Testis (tissue), 3 donors: ENCODE data around the gene MMP28. TPM values are rescaled to one million over a fixed set of nuclear protein-coding genes. Genes with fewer than 3 reads are reported as not detected.

Experiments used
- DNase-seq: peaks from one replicate; pipeline ENCODE4 v3.0.0-alpha.2; 2019
- H3K27ac ChIP-seq, 2 donors: fragments of 200-600 bp; sonication (generic); one replicate each; pipeline ENCODE4 v1.5.1; 2019
- H3K27me3 ChIP-seq: fragments of 200-600 bp; sonication (generic); one replicate; pipeline ENCODE4 v1.5.1; 2019
- H3K36me3 ChIP-seq: fragments of 200-600 bp; sonication (generic); one replicate; pipeline ENCODE4 v1.5.1; 2017; ENCODE audit warnings: low read depth; ENCODE audit errors: missing control alignments
- H3K4me1 ChIP-seq: fragments of 200-600 bp; sonication (generic); one replicate; pipeline ENCODE4 v1.5.1; 2019
- H3K4me3 ChIP-seq, 2 donors: fragments of 200-600 bp; sonication (generic); one replicate each; pipeline ENCODE4 v1.5.1; 2017 to 2019
- H3K9me3 ChIP-seq: fragments of 200-600 bp; sonication (generic); one replicate; pipeline ENCODE4 v1.5.1; 2017
- POLR2A ChIP-seq: fragments of 450-650 bp; IDR thresholded peaks from one replicate; pipeline ENCODE4 v1.6.1; 2017; ENCODE audit warnings: antibody characterized with exemption, mild to moderate bottlenecking, moderate library complexity
- WGBS, 2 donors: methylation state at CpG; one replicate each; pipeline ENCODE4 v1.1.5; 2018; 5-methylcytosine and 5-hydroxymethylcytosine counted together
- intact Hi-C: fragments of 100-400 bp; cut with DNase I; formaldehyde crosslinking; loops from one replicate; pipeline ENCODE4 v1.15.1; 2023; ENCODE audit warnings: low total_unique reads
- polyA plus RNA-seq: library from polyadenylated mRNA; stranded (reverse); fragments of 350-450 nt; fragmentation: Illumina TruSeq; extraction: RNeasy Lipid Tissue Mini Kit (QIAGEN cat#74804); gene quantifications from one replicate; pipeline ENCODE4 v1.2.3, GENCODE V29; 2014; ENCODE audit warnings: low read depth, low replicate concordance; ENCODE audit not compliant: insufficient read depth
- total RNA-seq, 2 donors: library from RNA; depleted of rRNA; stranded (reverse); fragments of >200 nt; gene quantifications; one replicate each; pipeline ENCODE4 v1.2.3, GENCODE V29; 2016
- TF ChIP-seq, protein P1 (sequence below), 3 experiments: fragments of 450-650 bp in 2 of 3; fragments of 200-600 bp in 1 of 3; sonication (generic) in 1 of 3; IDR thresholded peaks; one replicate each; pipeline ENCODE4 v1.5.1; 2016 to 2019; ENCODE audit warnings: antibody characterized with exemption in 3 of 3, mild to moderate bottlenecking in 2 of 3, moderate library complexity in 1 of 3

Gene MMP28
- total and polyA plus RNA-seq, 3 donors from 2014 or later = 78.3 to 237 (median 179) TPM

GRCh38 chr17:35731239-35731916 is 64.1 kb downstream of the MMP28 start, which contains the start of gene RASL10B:
TSS of gene RASL10B (plus strand) at chr17:35731639. CDS start at chr17:35735185, 3,546 bp downstream.
- TF ChIP-seq POLR2A = no peak
- TF ChIP-seq, protein P1, sequence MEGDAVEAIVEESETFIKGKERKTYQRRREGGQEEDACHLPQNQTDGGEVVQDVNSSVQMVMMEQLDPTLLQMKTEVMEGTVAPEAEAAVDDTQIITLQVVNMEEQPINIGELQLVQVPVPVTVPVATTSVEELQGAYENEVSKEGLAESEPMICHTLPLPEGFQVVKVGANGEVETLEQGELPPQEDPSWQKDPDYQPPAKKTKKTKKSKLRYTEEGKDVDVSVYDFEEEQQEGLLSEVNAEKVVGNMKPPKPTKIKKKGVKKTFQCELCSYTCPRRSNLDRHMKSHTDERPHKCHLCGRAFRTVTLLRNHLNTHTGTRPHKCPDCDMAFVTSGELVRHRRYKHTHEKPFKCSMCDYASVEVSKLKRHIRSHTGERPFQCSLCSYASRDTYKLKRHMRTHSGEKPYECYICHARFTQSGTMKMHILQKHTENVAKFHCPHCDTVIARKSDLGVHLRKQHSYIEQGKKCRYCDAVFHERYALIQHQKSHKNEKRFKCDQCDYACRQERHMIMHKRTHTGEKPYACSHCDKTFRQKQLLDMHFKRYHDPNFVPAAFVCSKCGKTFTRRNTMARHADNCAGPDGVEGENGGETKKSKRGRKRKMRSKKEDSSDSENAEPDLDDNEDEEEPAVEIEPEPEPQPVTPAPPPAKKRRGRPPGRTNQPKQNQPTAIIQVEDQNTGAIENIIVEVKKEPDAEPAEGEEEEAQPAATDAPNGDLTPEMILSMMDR (IDR thresholded peaks at IDR 0.05) = no peak
- peak; percentile 73 for DNase-seq
- Histone ChIP-seq H3K9me3 (no peaks in the 10 kb centered on the region), H3K4me3 (peak within 1 kb of the TSS; percentile 66 to 67), H3K4me1 (peaks cover 6% of the 10 kb centered on the region), H3K27me3 (no peaks in the 10 kb centered on the region), H3K36me3 (no peaks in the 10 kb centered on the region), H3K27ac (no peak within 1 kb of the TSS)
- WGBS, 2 donors = 3 to 20% methylated on average over 3 to 25 of the region's 44 CpGs
- intact Hi-C loops = no loop called here

- no peaks in the 10 kb centered on the region for H3K9me3 ChIP-seq
- no peak for TF ChIP-seq POLR2A
- 80 to 84% methylated on average over 10 of the region's 10 CpGs for WGBS, 2 donors
- no peak overlapping the region for H3K27ac ChIP-seq
- H3K27me3 ChIP-seq = no peaks in the 10 kb centered on the region
- DNase-seq = no peak
- peaks cover 6% of the 10 kb centered on the region for H3K4me1 ChIP-seq
- intact Hi-C loops = no loop called here
- no peaks in the 10 kb centered on the region for H3K36me3 ChIP-seq
- no peak overlapping the region for H3K4me3 ChIP-seq
These were observed 64.9 kb downstream of the MMP28 start for GRCh38 chr17:35730400-35731005.

GRCh38 chr17:35729405-35729833 is 66.0 kb downstream of the MMP28 start:
- no peaks in the 10 kb centered on the region for H3K36me3 ChIP-seq
- H3K27ac ChIP-seq = no peak overlapping the region
- no peak for DNase-seq
- H3K4me3 ChIP-seq = no peak overlapping the region
- H3K27me3 ChIP-seq = no peaks in the 10 kb centered on the region
- no peaks in the 10 kb centered on the region for H3K9me3 ChIP-seq
- H3K4me1 ChIP-seq = peaks cover 6% of the 10 kb centered on the region
- intact Hi-C loops = no loop called here
- WGBS, 2 donors = 85 to 87% methylated on average over 4 of the region's 4 CpGs
- TF ChIP-seq, protein P1 (IDR thresholded peaks at IDR 0.05) = no peak
- TF ChIP-seq POLR2A = no peak

GRCh38 chr17:35728551-35728950 is 66.9 kb downstream of the MMP28 start:
- no peaks in the 10 kb centered on the region for H3K9me3 ChIP-seq
- H3K27me3 ChIP-seq = no peaks in the 10 kb centered on the region
- no peak for DNase-seq
- peaks cover 6% of the 10 kb centered on the region for H3K4me1 ChIP-seq
- no peaks in the 10 kb centered on the region for H3K36me3 ChIP-seq
- intact Hi-C loops = no loop called here
- H3K4me3 ChIP-seq = no peak overlapping the region
- WGBS, 2 donors = 84 to 96% methylated on average over 3 of the region's 3 CpGs
- H3K27ac ChIP-seq = no peak overlapping the region
- TF ChIP-seq, protein P1 (IDR thresholded peaks at IDR 0.05) = no peak
- TF ChIP-seq POLR2A = no peak

DNA sequence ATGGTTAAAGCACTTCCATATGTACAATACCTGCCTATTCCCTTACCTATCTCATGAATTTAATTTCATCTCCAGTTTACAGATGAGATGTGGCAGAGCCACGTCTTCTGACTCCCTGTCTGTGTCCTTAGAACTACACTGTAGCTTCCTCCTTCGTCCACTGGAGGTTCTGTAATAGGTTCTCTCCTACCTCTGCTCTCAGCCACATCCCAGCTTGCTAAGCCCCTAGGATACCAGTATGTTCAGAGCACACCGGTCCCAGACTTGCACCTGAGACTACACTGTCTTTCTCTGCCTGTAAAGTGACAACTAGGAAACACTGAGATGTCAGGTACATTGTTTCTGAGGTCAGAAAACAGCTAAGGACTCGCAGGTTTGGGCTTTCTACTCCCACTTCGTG is 67.8 kb downstream of the MMP28 start:
- TF ChIP-seq POLR2A = no peak
- TF ChIP-seq, protein P1 (IDR thresholded peaks at IDR 0.05) = no peak
- no peaks in the 10 kb centered on the region for H3K36me3 ChIP-seq

More for the DNA sequence above, 67.8 kb downstream of the MMP28 start:
- Histone ChIP-seq H3K27ac (no peak overlapping the region), H3K4me3 (no peak overlapping the region), H3K4me1 (peaks cover 6% of the 10 kb centered on the region), H3K9me3 (no peaks in the 10 kb centered on the region), H3K27me3 (no peaks in the 10 kb centered on the region)
- WGBS, 2 donors = 83 to 93% methylated on average over 5 of the region's 5 CpGs
- no peak for DNase-seq
- intact Hi-C loops = no loop called here
